ENCODE results near the gene COX10.

COX10 gene

DNA sequence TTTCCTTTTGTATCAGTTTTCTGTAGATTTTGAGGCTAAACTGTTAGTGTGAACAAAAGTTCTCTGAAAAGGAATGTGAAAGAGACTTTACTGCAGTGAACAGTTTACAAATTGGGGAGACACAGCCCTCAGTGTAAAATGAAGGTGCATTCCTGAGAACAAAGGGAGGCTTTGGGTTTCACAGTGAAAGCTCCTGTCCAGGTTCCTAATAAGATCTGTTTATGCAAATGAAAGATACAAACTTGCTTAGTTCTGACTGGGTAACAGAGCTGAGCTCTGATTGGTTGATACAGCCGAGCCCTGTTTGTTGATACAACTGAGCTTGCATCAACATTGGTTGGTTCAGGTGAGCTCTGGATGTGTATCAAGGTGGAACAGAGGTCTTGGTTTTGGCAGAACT, 175.7 kb downstream of the COX10 start:
- DNase-seq = no peak
- H3K4me3 ChIP-seq (ENCODE audit: low read depth, low read length) = no peak overlapping the region
- TF ChIP-seq, protein P1, sequence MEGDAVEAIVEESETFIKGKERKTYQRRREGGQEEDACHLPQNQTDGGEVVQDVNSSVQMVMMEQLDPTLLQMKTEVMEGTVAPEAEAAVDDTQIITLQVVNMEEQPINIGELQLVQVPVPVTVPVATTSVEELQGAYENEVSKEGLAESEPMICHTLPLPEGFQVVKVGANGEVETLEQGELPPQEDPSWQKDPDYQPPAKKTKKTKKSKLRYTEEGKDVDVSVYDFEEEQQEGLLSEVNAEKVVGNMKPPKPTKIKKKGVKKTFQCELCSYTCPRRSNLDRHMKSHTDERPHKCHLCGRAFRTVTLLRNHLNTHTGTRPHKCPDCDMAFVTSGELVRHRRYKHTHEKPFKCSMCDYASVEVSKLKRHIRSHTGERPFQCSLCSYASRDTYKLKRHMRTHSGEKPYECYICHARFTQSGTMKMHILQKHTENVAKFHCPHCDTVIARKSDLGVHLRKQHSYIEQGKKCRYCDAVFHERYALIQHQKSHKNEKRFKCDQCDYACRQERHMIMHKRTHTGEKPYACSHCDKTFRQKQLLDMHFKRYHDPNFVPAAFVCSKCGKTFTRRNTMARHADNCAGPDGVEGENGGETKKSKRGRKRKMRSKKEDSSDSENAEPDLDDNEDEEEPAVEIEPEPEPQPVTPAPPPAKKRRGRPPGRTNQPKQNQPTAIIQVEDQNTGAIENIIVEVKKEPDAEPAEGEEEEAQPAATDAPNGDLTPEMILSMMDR (IDR thresholded peaks at IDR 0.05; ENCODE audit: low read depth, low read length) = no peak

DNA sequence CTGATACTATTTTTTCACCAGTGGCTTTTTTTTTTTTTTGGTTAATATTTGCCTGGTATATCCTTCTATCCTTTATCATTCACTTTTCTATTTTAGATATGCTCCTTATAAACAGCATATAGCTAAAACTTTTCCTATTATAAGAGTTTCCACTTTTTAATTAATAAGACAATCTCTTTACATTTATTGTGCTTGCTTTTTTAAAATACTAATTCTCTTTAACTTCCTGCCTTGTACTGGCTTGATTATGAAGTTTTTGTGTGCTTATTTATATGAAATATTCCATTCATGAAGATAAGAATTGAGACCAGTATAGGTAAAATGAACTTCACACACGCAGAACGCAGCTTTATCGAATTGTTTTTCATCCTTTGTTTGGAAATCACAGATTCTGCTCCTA, 176.3 kb downstream of the COX10 start:
- Histone ChIP-seq H3K36me3 (no peaks in the 10 kb centered on the region), H3K4me3 (ENCODE audit: low read depth, low read length) (no peak overlapping the region), H3K9me3 (no peaks in the 10 kb centered on the region), H3K4me1 (no peaks in the 10 kb centered on the region), H3K27me3 (no peaks in the 10 kb centered on the region)
- TF ChIP-seq, protein P1 (IDR thresholded peaks at IDR 0.05; ENCODE audit: low read depth, low read length) = no peak
- DNase-seq = no peak

More for the DNA sequence above, 175.7 kb downstream of the COX10 start:
- H3K36me3 ChIP-seq = no peaks in the 10 kb centered on the region
- no peaks in the 10 kb centered on the region for H3K9me3 ChIP-seq
- H3K4me1 ChIP-seq = no peaks in the 10 kb centered on the region
- H3K27me3 ChIP-seq = no peaks in the 10 kb centered on the region

Measured in BE2C (cell line).